H1 (cell line): ENCODE results near the gene USP35. TPM values are rescaled to one million over a fixed set of nuclear protein-coding genes. Genes with fewer than 3 reads are reported as not detected.

Experiments
- CTCF ChIA-PET: fragments of 300-600 bp; sonication (Branson Sonifier 250); formaldehyde crosslinking; loops from one replicate; lab custom pipeline; 2021; ENCODE audit not compliant: partially characterized antibody; lab: Charles Lee
- POLR2A ChIA-PET: fragments of 300-600 bp; sonication (Branson Sonifier 250); formaldehyde crosslinking; loops from one replicate; lab custom pipeline; 2021; ENCODE audit warnings: inconsistent platforms; ENCODE audit not compliant: partially characterized antibody; lab: Charles Lee
- DNase-seq, 2 experiments: peaks; one replicate each; pipeline versions ENCODE4 v3.0.0 to v3.0.0-alpha.2; 2010 to 2022; ENCODE audit warnings: low spot score in 2 of 2, low read depth in 1 of 2, mixed read lengths in 1 of 2
- FAIRE-seq: peaks from 2 replicates; lab custom pipeline; 2011; peaks lifted over from hg19 to GRCh38; lab: Jason Lieb, UNC
- H2AFZ ChIP-seq: 2 replicates; pipeline ENCODE4 v1.8.1; 2012; ENCODE audit warnings: low read length, inconsistent platforms
- H2AK5ac ChIP-seq: 2 replicates; pipeline ENCODE4 v1.6.1; 2013; ENCODE audit warnings: low read depth, low read length
- H2BK120ac ChIP-seq: replicated peaks from 2 replicates; pipeline ENCODE3; 2013; ENCODE audit warnings: low read depth, low read length, inconsistent platforms
- H2BK12ac ChIP-seq: 2 replicates; pipeline ENCODE4 v1.6.1; 2013; ENCODE audit warnings: low read depth, low read length
- H2BK15ac ChIP-seq: 2 replicates; pipeline ENCODE4 v1.6.1; 2013; ENCODE audit warnings: low read length
- H2BK20ac ChIP-seq: 2 replicates; pipeline ENCODE4 v1.6.1; 2013; ENCODE audit warnings: low read length
- H2BK5ac ChIP-seq: 2 replicates; pipeline ENCODE4 v1.6.1; 2013; ENCODE audit warnings: low read depth, low read length
- H3K14ac ChIP-seq: 2 replicates; pipeline ENCODE4 v1.6.1; 2013; ENCODE audit warnings: inconsistent platforms; ENCODE audit not compliant: insufficient read length
- H3K18ac ChIP-seq: 2 replicates; pipeline ENCODE4 v1.6.1; 2013; ENCODE audit warnings: low read length; ENCODE audit errors: extremely low read depth
- H3K23ac ChIP-seq: 2 replicates; pipeline ENCODE4 v1.6.1; 2013; ENCODE audit warnings: inconsistent platforms; ENCODE audit not compliant: insufficient read length
- H3K23me2 ChIP-seq: 2 replicates; pipeline ENCODE4 v1.6.1; 2013; ENCODE audit warnings: low read depth, low read length
- H3K27ac ChIP-seq: 2 replicates; pipeline ENCODE4 v1.6.1; 2011; ENCODE audit warnings: low read depth, low read length, inconsistent platforms
- H3K27me3 ChIP-seq, 4 experiments: replicated peaks in 1 of 4; 1 replicate in 1 of 4; 2 replicates in 3 of 4; pipeline versions ENCODE4 v1.6.1 to v1.8.1; 2011 to 2013; ENCODE audit warnings: low read length in 3 of 4, mild to moderate bottlenecking in 3 of 4, inconsistent platforms in 2 of 4, mixed read lengths in 2 of 4, moderate library complexity in 1 of 4; ENCODE audit not compliant: control insufficient read depth in 3 of 4, insufficient read depth in 3 of 4; ENCODE audit errors: extremely low read depth in 1 of 4
- H3K36me3 ChIP-seq, 4 experiments: 2 replicates each; pipeline versions ENCODE4 v1.6.1 to v1.8.1; 2011 to 2013; ENCODE audit warnings: mild to moderate bottlenecking in 4 of 4, low read length in 3 of 4, moderate library complexity in 2 of 4, control low read depth in 1 of 4, inconsistent platforms in 1 of 4; ENCODE audit not compliant: insufficient read depth in 4 of 4, control insufficient read depth in 2 of 4
- H3K4ac ChIP-seq: replicated peaks from 2 replicates; pipeline ENCODE3; 2013; ENCODE audit warnings: low read length, low read depth, mixed read lengths, inconsistent platforms; ENCODE audit not compliant: insufficient read length
- H3K4me1 ChIP-seq, 4 experiments: replicated peaks in 1 of 4; 1 replicate in 1 of 4; 2 replicates in 3 of 4; pipeline versions ENCODE4 v1.6.1 to v1.8.1; 2011 to 2013; ENCODE audit warnings: low read length in 3 of 4, inconsistent platforms in 2 of 4, mixed read lengths in 1 of 4; ENCODE audit not compliant: insufficient read depth in 4 of 4, control insufficient read depth in 3 of 4
- H3K4me2 ChIP-seq, 2 experiments: 2 replicates each; pipeline versions ENCODE4 v1.6.1 to v1.8.1; 2011 to 2013; ENCODE audit warnings: low read depth in 2 of 2, low read length in 2 of 2, control low read depth in 1 of 2, inconsistent platforms in 1 of 2, mild to moderate bottlenecking in 1 of 2; ENCODE audit not compliant: insufficient read depth in 1 of 2
- H3K4me3 ChIP-seq, 4 experiments: fragments of 200-600, 300-600 bp in 1 of 4; sonication (generic), shearing (Covaris generic), sonication (Bioruptor Twin) in 1 of 4; 2 replicates each; pipeline versions ENCODE4 v1.5.1 to v1.8.1; 2011 to 2016; ENCODE audit warnings: low read length in 4 of 4, low read depth in 3 of 4, control low read depth in 2 of 4, inconsistent platforms in 2 of 4, mild to moderate bottlenecking in 2 of 4, mixed read lengths in 1 of 4, moderate library complexity in 1 of 4; ENCODE audit not compliant: insufficient read depth in 2 of 4; ENCODE audit errors: extremely low read depth in 1 of 4
- H3K56ac ChIP-seq: replicated peaks from 2 replicates; pipeline ENCODE3; 2013; ENCODE audit warnings: low read depth, mild to moderate bottlenecking, mixed read lengths, low read length, inconsistent platforms; ENCODE audit not compliant: insufficient read length
- H3K79me1 ChIP-seq: 2 replicates; pipeline ENCODE4 v1.6.1; 2013; ENCODE audit warnings: low read depth, low read length, control low read depth
- H3K79me2 ChIP-seq, 2 experiments: 2 replicates each; pipeline versions ENCODE4 v1.6.1 to v1.8.1; 2012 to 2013; ENCODE audit warnings: low read length in 2 of 2, mild to moderate bottlenecking in 2 of 2, inconsistent platforms in 1 of 2; ENCODE audit not compliant: insufficient read depth in 2 of 2, control insufficient read depth in 1 of 2
- H3K9ac ChIP-seq, 4 experiments: replicated peaks in 1 of 4; 1 replicate in 1 of 4; 2 replicates in 3 of 4; pipeline versions ENCODE4 v1.6.1 to v1.8.1; 2011 to 2013; ENCODE audit warnings: low read depth in 3 of 4, low read length in 3 of 4, control low read depth in 2 of 4, mild to moderate bottlenecking in 2 of 4, moderate library complexity in 2 of 4, inconsistent platforms in 1 of 4; ENCODE audit errors: extremely low read depth in 1 of 4
- H3K9me3 ChIP-seq, 2 experiments: 2 replicates each; pipeline versions ENCODE4 v1.6.1 to v1.8.1; 2012 to 2013; ENCODE audit warnings: mild to moderate bottlenecking in 2 of 2, moderate library complexity in 2 of 2, control low read depth in 1 of 2, inconsistent platforms in 1 of 2, low read depth in 1 of 2, low read length in 1 of 2, mixed read lengths in 1 of 2; ENCODE audit not compliant: insufficient read depth in 2 of 2
- H4K20me1 ChIP-seq, 2 experiments: replicated peaks in 1 of 2; 2 replicates each; pipeline versions ENCODE3 to v1.8.1; 2011 to 2013; ENCODE audit warnings: inconsistent platforms in 2 of 2, low read length in 2 of 2, mild to moderate bottlenecking in 1 of 2; ENCODE audit not compliant: insufficient read depth in 2 of 2, control insufficient read depth in 1 of 2
- H4K5ac ChIP-seq: 2 replicates; pipeline ENCODE4 v1.6.1; 2013; ENCODE audit warnings: low read length, low read depth, mixed read lengths, inconsistent platforms; ENCODE audit not compliant: insufficient read length
- H4K8ac ChIP-seq: 2 replicates; pipeline ENCODE4 v1.8.0; 2013; ENCODE audit warnings: mild to moderate bottlenecking, moderate library complexity, low read length, inconsistent platforms; ENCODE audit not compliant: insufficient read depth; ENCODE audit errors: extremely low read depth
- H4K91ac ChIP-seq: replicated peaks from 2 replicates; pipeline ENCODE3; 2013; ENCODE audit warnings: low read length, mixed read lengths, inconsistent platforms; ENCODE audit not compliant: insufficient read length
- ASH2L ChIP-seq: fragments of 200-600, 300-600 bp; sonication (generic); IDR thresholded peaks from one replicate; pipeline ENCODE4 v1.7.1; 2017; ENCODE audit warnings: low read length
- CBX8 ChIP-seq: fragments of 300-800, 300-1000 bp; sonication (generic); IDR thresholded peaks from 2 replicates; pipeline ENCODE4 v1.7.1; 2016; ENCODE audit warnings: low read depth, low read length, borderline replicate concordance
- CHD1 ChIP-seq: IDR thresholded peaks from 2 replicates; pipeline ENCODE4 v1.6.1; 2012; ENCODE audit warnings: low read depth, low read length, improper control_type of control experiment
- EGR1 ChIP-seq: IDR thresholded peaks from 2 replicates; pipeline ENCODE4 v1.6.1; 2011; ENCODE audit warnings: low read depth, low read length, borderline replicate concordance
- EZH2 ChIP-seq: fragments of 200-600 bp; sonication (generic); IDR thresholded peaks from 2 replicates; pipeline ENCODE4 v1.7.1; 2012; ENCODE audit warnings: low read depth, mild to moderate bottlenecking, moderate library complexity, low read length, inconsistent platforms; ENCODE audit not compliant: severe bottlenecking
- HDAC2 ChIP-seq, 2 experiments: fragments of 300-600 bp in 1 of 2; sonication (generic) in 1 of 2; IDR thresholded peaks; 2 replicates each; pipeline ENCODE4 v1.6.1; 2011 to 2012; ENCODE audit warnings: low read depth in 2 of 2, low read length in 2 of 2, mild to moderate bottlenecking in 2 of 2, moderate library complexity in 2 of 2, borderline replicate concordance in 1 of 2, inconsistent platforms in 1 of 2
- PHF8 ChIP-seq: fragments of 200-600 bp; sonication (generic); conservative IDR thresholded peaks from 2 replicates; pipeline ENCODE4 v1.7.1; 2012; ENCODE audit warnings: low read depth, mild to moderate bottlenecking, inconsistent platforms, low read length, moderate library complexity
- POU5F1 ChIP-seq: IDR thresholded peaks from 2 replicates; pipeline ENCODE4 v1.6.1; 2011; ENCODE audit warnings: low read depth, mild to moderate bottlenecking, low read length, moderate library complexity
- RBBP5 ChIP-seq: IDR thresholded peaks from 2 replicates; pipeline ENCODE4 v1.7.1; 2012; ENCODE audit warnings: low read depth, mild to moderate bottlenecking, inconsistent platforms, low read length, moderate library complexity, borderline replicate concordance
- RFX5 ChIP-seq: IDR thresholded peaks from 2 replicates; pipeline ENCODE4 v1.6.1; 2011; ENCODE audit warnings: low read depth, low read length, improper control_type of control experiment, borderline replicate concordance
- SP1 ChIP-seq: IDR thresholded peaks from 2 replicates; pipeline ENCODE4 v1.6.1; 2011; ENCODE audit warnings: low read depth, low read length
- TEAD4 ChIP-seq: IDR thresholded peaks from 2 replicates; pipeline ENCODE4 v1.6.1; 2012; ENCODE audit warnings: low read depth, low read length, inconsistent platforms, mixed read lengths
- WGBS, 2 experiments: shearing (Covaris generic) in 1 of 2; methylation state at CpG; one replicate each; pipeline versions ENCODE4 v1.1.6 to v1.1.7; 2013 to 2015; ENCODE audit warnings: low lambda C conversion rate in 2 of 2, mixed read lengths in 2 of 2, inconsistent platforms in 1 of 2, low coverage in 1 of 2, missing lambda C conversion rate in 1 of 2; ENCODE audit not compliant: insufficient replicate concordance in 2 of 2, insufficient coverage in 1 of 2, insufficient read length in 1 of 2; ENCODE audit errors: extremely low coverage in 1 of 2, missing lambda C conversion rate in 1 of 2; 5-methylcytosine and 5-hydroxymethylcytosine counted together
- polyA plus RNA-seq, 7 experiments: library from polyadenylated mRNA; depleted of rRNA in 3 of 7; stranded (reverse) in 5 of 7; unstranded in 2 of 7; fragments of >200 nt in 5 of 7; fragments of 200-250 nt in 2 of 7; gene quantifications; 1 replicate in 5 of 7; 2 replicates in 1 of 7; 4 replicates in 1 of 7; pipeline versions ENCODE4 v1.2.1 to v1.2.3, GENCODE V29; 2011 to 2013; ENCODE audit warnings: missing spikeins in 2 of 7, mixed read lengths in 2 of 7
- total RNA-seq: library from RNA; stranded (reverse); fragmentation: NEBNext Ultra II Directional; extraction: Animal tissue kit (Norgen Biotek cat#: 25700); gene quantifications from 2 replicates; pipeline ENCODE4 v1.2.1, GENCODE V29; 2021

Gene USP35
- total and polyA plus RNA-seq, 2 of the 8 experiments (the other 6 are each of a cell fraction or from before 2014, with no cell fraction given), result 4.6 to 6.8 TPM

- ChIA-PET CTCF (interaction anchor here (0.7 to 2.1 kb wide), 8 partner anchors 8 to 157 kb away, joined by 3 to 11 read pairs (median 4); no protein-coding TSS in a partner anchor), POLR2A (interaction anchor here (1.1 kb wide), 1 partner anchor 10 kb away, joined by 3 read pairs; no protein-coding TSS in a partner anchor)
- no peaks in the 10 kb centered on the region for H3K9me3 ChIP-seq
- TF ChIP-seq HDAC2 (IDR thresholded peaks at IDR 0.05; ENCODE audit: borderline replicate concordance in 1 of 2, low read depth in 2 of 2, low read length in 2 of 2) (no peak), EZH2 (no peak), RFX5 (no peak), CHD1 (no peak), EGR1 (no peak), RBBP5 (no peak), PHF8 (no peak), ASH2L (no peak), CBX8 (no peak), SP1 (no peak), POU5F1 (no peak), TEAD4 (no peak)
- H3K14ac ChIP-seq, result no peak overlapping the region
- DNase-seq (no peak), FAIRE-seq (no peak)
- H3K4ac ChIP-seq, result no peak overlapping the region
- no peaks in the 10 kb centered on the region for H3K27me3 ChIP-seq
- no peak overlapping the region for H2BK12ac ChIP-seq
- H2BK120ac ChIP-seq, result no peak overlapping the region
- H4K20me1 ChIP-seq, result no peaks in the 10 kb centered on the region
- no peak overlapping the region for H3K4me3 ChIP-seq
- no peak overlapping the region for H3K27ac ChIP-seq
- no peak overlapping the region for H2BK20ac ChIP-seq
- peaks cover 0 to 6% (median 0%) of the 10 kb centered on the region in 4 experiments; a peak in 2 of 7 replicates for H3K4me1 ChIP-seq
- H3K79me1 ChIP-seq, result no peaks in the 10 kb centered on the region
- H3K23ac ChIP-seq, result no peak overlapping the region
- H2BK15ac ChIP-seq, result no peak overlapping the region
- H2AK5ac ChIP-seq, result no peak overlapping the region
- 90% methylated on average over 5 of the region's 5 CpGs; no CpG with 5 or more reads in 1 of the 2 experiments for WGBS, 2 experiments
- no peak overlapping the region for H4K8ac ChIP-seq
- H2BK5ac ChIP-seq, result no peak overlapping the region
- H3K4me2 ChIP-seq, result no peak overlapping the region
- H3K36me3 ChIP-seq, result no peaks in the 10 kb centered on the region
- H4K5ac ChIP-seq, result no peak overlapping the region
- H3K79me2 ChIP-seq, result no peaks in the 10 kb centered on the region
- H4K91ac ChIP-seq, result no peak overlapping the region
- no peak overlapping the region for H3K18ac ChIP-seq
- H3K9ac ChIP-seq, result no peak overlapping the region
- no peak overlapping the region for H2AFZ ChIP-seq
- no peaks in the 10 kb centered on the region for H3K23me2 ChIP-seq
- H3K56ac ChIP-seq, result no peak overlapping the region
Observed at GRCh38 chr11:78262238-78262637, 73.5 kb downstream of the USP35 start.
